Measurements from ENCODE around the gene WNK4.
A peak's percentile ranks its signal among the peaks of the same experiment; 100 is the strongest.

Gene WNK4

DNA sequence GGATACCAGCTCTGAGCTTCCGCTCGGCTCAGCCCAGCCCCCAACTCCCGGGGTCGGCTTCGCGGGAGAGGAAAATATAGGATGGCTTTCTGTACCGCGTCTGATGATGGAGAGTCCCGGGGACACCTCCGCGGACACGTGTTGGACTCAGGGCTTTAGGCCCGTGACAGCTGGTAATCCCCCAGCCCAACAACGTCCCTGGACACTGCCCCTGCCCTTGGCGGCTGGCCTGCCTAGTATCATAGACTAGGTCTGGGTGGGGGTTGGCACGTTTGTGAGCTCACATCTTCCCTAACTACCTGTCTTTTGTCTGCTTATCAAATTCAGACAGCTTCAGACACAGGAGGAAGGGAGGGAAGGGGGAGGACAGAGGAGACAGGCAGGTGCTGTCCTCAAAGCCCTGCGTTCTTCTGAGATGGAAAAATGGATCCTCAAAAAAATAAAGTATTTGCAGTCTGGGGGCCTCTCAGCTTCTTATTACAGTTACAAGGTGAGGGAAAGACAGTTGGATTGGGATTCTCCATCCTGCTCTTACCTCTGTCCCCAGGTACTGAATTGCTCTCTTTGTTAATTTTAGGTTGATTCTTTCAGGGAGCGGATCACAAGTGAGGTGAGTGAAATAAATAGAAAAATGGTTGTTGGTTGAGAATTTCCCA lies 53.5 kb downstream of the WNK4 start:
- DNase-seq (ENCODE audit: low read depth in 4 of 4, low spot score in 1 of 4): no peak

- no peak for DNase-seq (ENCODE audit: low read depth in 4 of 4, low spot score in 1 of 4)
These were observed 55.3 kb downstream of the WNK4 start for GRCh38 chr17:42835732-42836131.

DNA sequence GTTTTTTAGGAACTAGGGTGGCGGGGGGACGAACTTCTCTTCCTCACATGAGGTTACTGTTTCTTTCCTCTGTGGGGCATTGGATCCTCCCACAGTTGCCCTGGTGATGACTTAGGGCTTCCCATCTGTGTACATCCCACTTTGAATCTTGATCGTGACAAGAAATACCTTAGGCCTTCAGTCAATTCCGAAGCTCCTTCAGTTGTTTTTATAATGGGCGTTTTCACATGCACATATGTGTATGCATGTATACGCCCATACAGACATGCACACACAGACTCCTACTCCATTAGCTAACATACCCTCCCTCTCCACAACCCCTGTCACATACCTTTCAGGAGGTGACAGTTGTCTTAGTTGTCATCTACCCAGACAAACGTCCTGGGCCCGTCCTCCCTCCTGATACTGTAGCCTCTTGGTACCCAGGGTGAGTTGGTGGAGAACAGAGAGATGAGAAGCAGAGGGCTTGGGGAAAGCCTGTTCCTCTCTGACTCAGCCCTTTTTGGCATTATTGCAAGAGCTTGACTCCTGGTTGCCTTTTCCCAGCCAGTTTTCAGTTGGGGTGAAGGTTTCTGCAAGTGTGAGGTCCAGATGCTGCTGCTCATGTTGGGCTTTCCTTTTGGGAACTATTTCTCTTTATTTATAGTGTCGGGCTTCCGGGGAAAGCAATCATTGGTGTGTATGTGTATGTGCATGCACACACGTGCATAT lies 61.7 kb downstream of the WNK4 start:
- DNase-seq (ENCODE audit: low read depth in 4 of 4, low spot score in 1 of 4): no peak

DNA sequence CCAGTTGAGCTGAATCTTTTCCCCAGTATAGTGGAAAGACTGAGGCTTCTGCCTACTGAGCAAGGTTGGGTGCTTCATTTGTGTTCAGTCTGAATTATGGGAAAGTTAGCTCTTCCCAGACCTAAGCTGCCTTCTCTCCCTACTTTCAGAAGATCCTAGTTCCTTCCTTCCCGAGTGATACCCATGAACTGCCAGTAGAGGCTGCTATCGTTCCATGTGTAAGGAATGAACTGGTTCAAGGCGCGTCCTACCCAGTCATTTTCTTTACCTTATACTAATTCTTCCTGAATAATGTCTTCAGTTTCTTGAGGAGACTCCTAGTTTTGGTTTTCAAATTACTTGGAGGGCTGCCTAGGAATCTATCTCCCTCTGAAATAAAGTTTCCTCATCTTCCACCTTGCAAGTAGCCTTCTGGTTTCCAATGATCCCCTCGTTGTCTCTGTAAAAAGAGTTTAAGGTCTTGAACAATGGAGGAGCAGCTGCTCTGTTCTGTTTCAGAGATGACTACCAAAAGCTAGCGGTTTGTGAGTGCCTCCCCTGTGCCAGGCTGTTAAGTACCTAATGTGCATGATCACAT lies 63.0 kb downstream of the WNK4 start:
- DNase-seq (ENCODE audit: low read depth in 4 of 4, low spot score in 1 of 4): no peak

GRCh38 chr17:42844271-42844670 lies 63.9 kb downstream of the WNK4 start, which contains the start of gene AOC2:
TSS of gene AOC2 (plus strand) at chr17:42844580. CDS start at chr17:42844627, 47 bp downstream.
- no peak for DNase-seq (ENCODE audit: low read depth in 4 of 4, low spot score in 1 of 4)

DNA sequence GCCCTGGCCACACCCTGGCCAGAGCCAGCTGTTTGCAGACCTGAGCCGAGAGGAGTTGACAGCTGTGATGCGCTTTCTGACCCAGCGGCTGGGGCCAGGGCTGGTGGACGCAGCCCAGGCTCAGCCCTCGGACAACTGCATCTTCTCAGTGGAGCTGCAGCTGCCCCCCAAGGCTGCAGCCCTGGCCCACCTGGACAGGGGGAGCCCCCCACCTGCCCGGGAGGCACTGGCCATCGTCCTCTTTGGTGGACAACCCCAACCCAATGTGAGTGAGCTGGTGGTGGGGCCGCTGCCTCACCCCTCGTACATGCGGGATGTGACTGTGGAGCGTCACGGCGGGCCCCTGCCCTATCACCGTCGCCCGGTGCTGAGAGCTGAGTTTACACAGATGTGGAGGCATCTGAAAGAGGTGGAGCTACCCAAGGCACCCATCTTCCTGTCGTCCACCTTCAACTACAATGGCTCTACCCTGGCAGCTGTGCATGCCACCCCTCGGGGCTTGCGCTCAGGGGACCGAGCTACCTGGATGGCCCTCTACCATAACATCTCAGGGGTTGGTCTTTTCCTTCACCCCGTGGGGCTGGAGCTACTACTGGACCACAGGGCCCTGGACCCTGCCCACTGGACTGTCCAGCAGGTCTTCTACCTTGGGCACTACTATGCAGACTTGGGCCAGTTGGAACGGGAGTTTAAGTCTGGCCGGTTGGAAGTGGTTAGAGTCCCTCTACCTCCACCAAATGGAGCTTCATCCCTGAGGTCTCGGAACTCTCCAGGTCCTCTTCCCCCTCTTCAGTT lies 64.5 kb downstream of the WNK4 start:
- DNase-seq (ENCODE audit: low read depth in 4 of 4, low spot score in 1 of 4): no peak

GRCh38 chr17:42845556-42845917 lies 65.1 kb downstream of the WNK4 start:
- no peak for DNase-seq (ENCODE audit: low read depth in 4 of 4, low spot score in 1 of 4)

- DNase-seq (ENCODE audit: low read depth in 4 of 4, low spot score in 1 of 4): peak in 1 of 4 experiments; percentile 48
These were observed 65.6 kb downstream of the WNK4 start for GRCh38 chr17:42845918-42846593.

All from stimulated activated CD4-positive, alpha-beta T cell treated with anti-CD3 and anti-CD28 coated beads, Interleukin-1b, Interleukin-23, amount 100 ng/mL, for 24 hours (primary cell).